WTC11 (cell line): ENCODE data around the gene PTPMT1.

Source experiments
- CTCF ChIP-seq: fragments of 200-600 bp; IDR thresholded peaks from 2 replicates; pipeline ENCODE4 v1.8.0; 2022; ENCODE audit warnings: antibody characterized with exemption
- ESRRA ChIP-seq: sonication (generic); formaldehyde crosslinking; IDR thresholded peaks from 2 replicates; pipeline ENCODE4 v1.8.1; 2022; ENCODE audit warnings: mild to moderate bottlenecking, missing genetic modification reagents, borderline replicate concordance
- NR3C1 ChIP-seq: sonication (generic); formaldehyde crosslinking; conservative IDR thresholded peaks from 2 replicates; pipeline ENCODE4 v1.8.1; 2023; ENCODE audit warnings: low read depth, mild to moderate bottlenecking, missing genetic modification reagents
- STAT6 ChIP-seq: sonication (generic); formaldehyde crosslinking; conservative IDR thresholded peaks from 2 replicates; pipeline ENCODE4 v1.8.1; 2023; ENCODE audit warnings: mild to moderate bottlenecking, low read depth, missing genetic modification reagents, moderate library complexity
- TEAD4 ChIP-seq: sonication (generic); formaldehyde crosslinking; IDR thresholded peaks from 2 replicates; pipeline ENCODE4 v1.8.0; 2022; ENCODE audit warnings: mild to moderate bottlenecking, missing genetic modification reagents
- USF2 ChIP-seq: sonication (generic); formaldehyde crosslinking; IDR thresholded peaks from 2 replicates; pipeline ENCODE4 v1.8.1; 2023; ENCODE audit warnings: mild to moderate bottlenecking, missing genetic modification reagents, moderate library complexity
- ZMAT4 ChIP-seq: fragments of 250-450 bp; sonication (Bioruptor Pico); IDR thresholded peaks from 2 replicates; pipeline ENCODE4 v1.9.0; 2021; ENCODE audit warnings: mild to moderate bottlenecking
- ZNF138 ChIP-seq: sonication (generic); formaldehyde crosslinking; conservative IDR thresholded peaks from 2 replicates; pipeline ENCODE4 v1.8.1; 2022; ENCODE audit warnings: mild to moderate bottlenecking, moderate library complexity, missing genetic modification reagents
- ZNF281 ChIP-seq: sonication (generic); formaldehyde crosslinking; IDR thresholded peaks from 2 replicates; pipeline ENCODE4 v1.8.0; 2023; ENCODE audit warnings: mild to moderate bottlenecking, missing genetic modification reagents
- ZNF317 ChIP-seq: sonication (generic); formaldehyde crosslinking; IDR thresholded peaks from 2 replicates; pipeline ENCODE4 v1.8.1; 2023; ENCODE audit warnings: low read depth, mild to moderate bottlenecking, moderate library complexity, missing genetic modification reagents, borderline replicate concordance
- ZSCAN18 ChIP-seq: fragments of 250-450 bp; sonication (Bioruptor Pico); IDR thresholded peaks from 2 replicates; pipeline ENCODE4 v2.1.2; 2022; ENCODE audit warnings: mild to moderate bottlenecking, moderate library complexity
- TF ChIP-seq, protein P1 (sequence below): sonication (generic); formaldehyde crosslinking; IDR thresholded peaks from 2 replicates; pipeline ENCODE4 v1.8.1; 2022; ENCODE audit warnings: mild to moderate bottlenecking, missing genetic modification reagents, moderate library complexity, borderline replicate concordance
- TF ChIP-seq, protein P2 (sequence below): sonication (generic); formaldehyde crosslinking; IDR thresholded peaks from 2 replicates; pipeline ENCODE4 v1.8.0; 2022; ENCODE audit warnings: mild to moderate bottlenecking, missing genetic modification reagents

DNA sequence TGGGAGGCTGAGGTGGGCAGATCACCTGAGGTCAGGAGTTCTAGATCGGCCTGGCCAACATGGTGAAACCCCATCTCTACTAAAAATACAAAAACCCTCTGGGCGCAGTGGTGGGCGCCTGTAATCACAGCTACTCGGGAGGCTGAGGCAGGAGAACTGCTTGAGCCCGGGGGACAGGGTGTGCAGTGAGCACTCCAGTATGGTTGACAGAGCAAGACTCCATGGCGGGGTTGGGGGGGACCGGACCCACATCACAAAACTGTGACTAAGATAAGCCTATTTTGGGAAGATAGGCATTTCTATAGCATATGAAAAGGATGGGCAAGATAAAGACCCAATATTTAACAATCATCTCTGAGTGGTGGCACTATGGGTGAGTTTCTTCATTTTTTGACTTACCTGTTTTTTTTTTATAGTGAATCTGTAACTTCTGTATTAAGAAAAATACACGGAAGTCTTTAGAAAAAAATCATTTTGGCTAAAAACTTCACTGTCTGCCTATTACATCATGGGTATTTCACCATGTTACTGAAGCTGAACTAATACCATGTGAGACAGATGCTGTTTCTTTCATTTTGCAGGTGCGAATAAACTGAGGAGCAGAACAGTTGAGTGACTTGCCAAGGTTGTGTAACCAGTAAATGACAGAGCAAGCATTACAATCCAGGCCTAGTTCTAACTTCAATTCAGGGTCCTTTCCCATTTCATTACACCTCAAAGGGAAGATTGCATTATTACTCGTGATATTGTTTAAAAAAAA lies 14.9 kb upstream of the PTPMT1 start:
- TF ChIP-seq ZNF281 (CRISPR knock-in tag) = no peak
- TF ChIP-seq CTCF = no peak
- no peak for TF ChIP-seq ESRRA (CRISPR knock-in tag)
- TF ChIP-seq, protein P1, sequence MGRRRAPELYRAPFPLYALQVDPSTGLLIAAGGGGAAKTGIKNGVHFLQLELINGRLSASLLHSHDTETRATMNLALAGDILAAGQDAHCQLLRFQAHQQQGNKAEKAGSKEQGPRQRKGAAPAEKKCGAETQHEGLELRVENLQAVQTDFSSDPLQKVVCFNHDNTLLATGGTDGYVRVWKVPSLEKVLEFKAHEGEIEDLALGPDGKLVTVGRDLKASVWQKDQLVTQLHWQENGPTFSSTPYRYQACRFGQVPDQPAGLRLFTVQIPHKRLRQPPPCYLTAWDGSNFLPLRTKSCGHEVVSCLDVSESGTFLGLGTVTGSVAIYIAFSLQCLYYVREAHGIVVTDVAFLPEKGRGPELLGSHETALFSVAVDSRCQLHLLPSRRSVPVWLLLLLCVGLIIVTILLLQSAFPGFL (CRISPR knock-in tag) = no peak
- TF ChIP-seq ZNF317 (CRISPR knock-in tag) = no peak
- no peak for TF ChIP-seq USF2 (CRISPR knock-in tag)
- no peak for TF ChIP-seq ZSCAN18 (CRISPR knock-in tag)
- TF ChIP-seq, protein P2, sequence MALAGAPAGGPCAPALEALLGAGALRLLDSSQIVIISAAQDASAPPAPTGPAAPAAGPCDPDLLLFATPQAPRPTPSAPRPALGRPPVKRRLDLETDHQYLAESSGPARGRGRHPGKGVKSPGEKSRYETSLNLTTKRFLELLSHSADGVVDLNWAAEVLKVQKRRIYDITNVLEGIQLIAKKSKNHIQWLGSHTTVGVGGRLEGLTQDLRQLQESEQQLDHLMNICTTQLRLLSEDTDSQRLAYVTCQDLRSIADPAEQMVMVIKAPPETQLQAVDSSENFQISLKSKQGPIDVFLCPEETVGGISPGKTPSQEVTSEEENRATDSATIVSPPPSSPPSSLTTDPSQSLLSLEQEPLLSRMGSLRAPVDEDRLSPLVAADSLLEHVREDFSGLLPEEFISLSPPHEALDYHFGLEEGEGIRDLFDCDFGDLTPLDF = no peak
- TF ChIP-seq STAT6 (CRISPR knock-in tag) = no peak
- TF ChIP-seq NR3C1 = no peak
- no peak for TF ChIP-seq ZNF138 (CRISPR knock-in tag)
- TF ChIP-seq TEAD4 = no peak
- no peak for TF ChIP-seq ZMAT4 (CRISPR knock-in tag)
